Measurements from ENCODE around the gene C1QTNF7. TPM values are rescaled to one million over a fixed set of nuclear protein-coding genes. Genes with fewer than 3 reads are reported as not detected.

C1QTNF7 gene
- total RNA-seq, 1 donor from 2014 or later, result 2.3 TPM

- no peak for DNase-seq (ENCODE audit: low spot score)
- intact Hi-C loops (cut with DNase I), result loop anchor here (5.0 kb wide), 1 partner anchor 34 kb away; no protein-coding TSS in a partner anchor
Observed at GRCh38 chr4:15451181-15451865, 23.5 kb downstream of the C1QTNF7 start.

DNA sequence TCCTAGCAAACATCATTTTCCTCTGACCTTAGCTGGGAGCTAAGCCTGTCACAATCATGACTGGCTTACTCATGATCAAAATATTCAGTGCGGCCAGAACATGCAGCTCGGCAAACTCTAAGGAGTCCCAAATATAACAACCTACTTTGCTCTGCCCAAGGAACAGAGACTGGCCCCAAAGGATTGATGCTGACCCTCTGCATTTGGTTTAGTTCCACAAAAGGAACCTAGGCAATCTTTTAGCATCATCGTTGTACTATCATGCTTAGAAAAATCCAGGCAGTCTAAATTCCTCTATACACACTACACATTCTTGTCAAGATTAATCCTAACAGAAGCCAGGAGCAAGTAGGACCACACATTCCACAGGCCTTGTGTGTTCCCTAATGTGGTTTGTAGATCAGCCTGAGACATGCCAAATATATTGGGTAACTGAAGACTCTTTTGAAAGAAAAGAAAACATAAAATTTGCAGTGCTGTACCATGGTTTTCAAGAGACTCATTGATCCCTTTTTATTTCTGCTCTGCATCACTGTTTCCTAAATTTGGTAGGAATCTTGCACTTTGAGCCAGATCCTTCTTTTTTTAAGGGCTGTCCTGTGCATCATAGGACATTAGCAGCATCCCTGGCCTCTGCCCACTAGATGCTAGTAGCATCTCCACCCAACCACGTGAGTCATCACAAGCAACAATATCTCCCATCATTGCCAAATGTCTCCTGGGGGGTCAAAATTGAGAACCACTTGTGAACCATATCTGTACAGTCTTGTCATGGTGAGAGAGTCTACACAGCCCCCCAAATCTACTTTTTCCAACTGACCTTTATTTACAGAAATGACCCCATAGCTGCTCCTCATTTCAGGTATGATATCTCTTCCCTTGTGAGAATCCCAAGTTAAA lies 24.3 kb downstream of the C1QTNF7 start:
- intact Hi-C loops (cut with DNase I), result loop anchor here (5.0 kb wide), 1 partner anchor 35 kb away; no protein-coding TSS in a partner anchor
- no peak for DNase-seq (ENCODE audit: low spot score)

GRCh38 chr4:15455290-15455689 lies 27.5 kb downstream of the C1QTNF7 start:
- intact Hi-C loops (cut with DNase I), result no loop called here
- no peak for DNase-seq (ENCODE audit: low spot score)

DNA sequence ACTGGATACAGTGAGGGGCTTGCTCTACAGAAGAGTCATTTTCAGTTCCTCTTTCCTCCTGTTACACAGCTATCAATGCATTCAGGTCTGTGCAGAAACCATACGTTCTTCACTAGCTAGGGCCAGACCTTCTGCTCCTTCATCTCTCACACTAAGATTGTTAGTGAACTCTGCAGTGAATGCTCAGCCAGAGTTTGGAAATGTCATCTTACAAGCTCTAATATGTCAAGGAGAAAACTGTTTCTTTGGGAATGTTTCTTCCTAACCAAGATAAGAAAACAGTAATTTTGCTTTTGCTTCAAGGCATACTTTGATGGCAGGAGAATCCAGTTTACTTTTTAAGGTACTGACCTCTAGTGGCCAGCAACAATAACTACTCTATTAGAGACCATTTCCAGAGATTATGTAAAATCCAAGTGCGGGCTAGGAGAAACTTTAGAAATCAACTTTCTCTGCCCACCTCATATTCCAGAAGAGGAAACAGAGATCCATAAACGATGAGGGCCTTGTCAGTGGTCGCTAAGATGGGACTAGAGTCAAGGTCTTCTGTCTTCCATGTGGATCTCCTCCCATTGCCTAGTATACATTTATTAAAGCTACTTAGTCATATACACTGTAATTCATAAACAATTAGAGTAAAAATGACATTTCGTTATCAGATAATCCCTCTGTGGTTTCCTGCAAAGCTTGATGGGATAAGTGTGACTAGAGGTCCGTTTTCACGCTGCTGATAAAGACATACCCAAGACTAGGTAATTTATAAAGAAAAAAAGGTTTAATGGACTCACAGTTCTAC lies 29.8 kb downstream of the C1QTNF7 start:
- DNase-seq (ENCODE audit: low spot score), result no peak
- intact Hi-C loops (cut with DNase I), result loop anchor here (2.0 kb wide), 2 partner anchors 219 to 227 kb away; no protein-coding TSS in a partner anchor

- intact Hi-C loops (cut with DNase I), result no loop called here
- DNase-seq (ENCODE audit: low spot score), result no peak
Observed at GRCh38 chr4:15458616-15459015, 30.8 kb downstream of the C1QTNF7 start.

GRCh38 chr4:15459706-15460105 lies 31.9 kb downstream of the C1QTNF7 start:
- intact Hi-C loops (cut with DNase I), result no loop called here
- DNase-seq (ENCODE audit: low spot score), result no peak

DNA sequence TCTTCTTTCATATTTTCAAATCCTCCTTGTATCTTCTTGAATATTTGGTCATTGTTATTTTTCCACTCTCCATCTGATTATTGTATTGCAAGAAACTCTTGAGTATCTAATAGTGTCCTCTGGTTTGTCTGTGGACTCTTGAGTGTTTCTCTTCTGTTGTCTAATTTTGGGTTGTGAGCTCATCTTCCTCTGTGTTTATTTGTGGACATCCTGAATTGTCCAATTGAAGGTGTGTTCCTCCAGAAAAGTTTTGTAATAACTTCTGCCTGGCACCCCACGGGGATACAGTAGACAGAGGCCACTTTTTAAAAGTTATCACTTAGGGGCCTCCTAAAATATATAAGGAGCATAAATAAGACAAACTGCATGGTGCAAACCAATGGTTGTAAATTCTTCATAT lies 38.8 kb downstream of the C1QTNF7 start:
- intact Hi-C loops (cut with DNase I), result no loop called here
- DNase-seq (ENCODE audit: low spot score), result no peak

DNA sequence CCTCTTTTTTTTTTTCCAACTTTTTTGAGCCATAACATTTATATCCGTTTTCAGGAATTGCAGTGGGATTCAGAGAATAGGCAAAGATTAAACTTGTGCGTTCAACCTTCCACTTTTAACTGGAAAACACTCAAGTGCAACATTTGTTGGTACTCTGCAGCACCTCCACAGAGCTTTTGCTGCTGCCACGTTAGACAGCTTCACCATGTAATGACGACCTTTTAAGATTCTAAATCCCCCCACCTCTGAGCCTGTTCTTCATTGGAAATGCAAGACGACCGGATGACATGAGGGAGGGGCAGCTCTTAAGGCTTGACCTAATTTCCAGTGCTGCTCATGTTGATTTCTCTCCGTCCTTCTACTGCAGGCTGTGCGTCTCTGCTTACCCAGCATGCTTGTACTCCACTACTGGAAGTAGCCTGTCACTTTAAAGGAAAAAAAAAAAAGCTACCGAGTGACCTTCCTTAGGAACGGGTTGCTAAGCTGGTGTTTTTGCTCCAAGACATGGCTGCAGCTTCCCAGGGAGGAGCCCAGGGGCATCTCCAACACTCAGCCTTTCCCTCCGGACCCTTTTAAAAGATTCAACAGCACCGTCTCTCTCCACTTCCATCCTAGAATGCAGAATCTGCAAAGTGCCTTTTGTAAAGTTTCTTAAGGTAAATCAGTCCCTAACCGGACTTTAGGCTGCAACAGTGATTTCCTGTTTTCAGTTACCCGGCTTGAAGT lies 41.7 kb downstream of the C1QTNF7 start, which contains the start of gene CC2D2A:
Gene CC2D2A (plus strand): TSS at position 481 of the 726 bp plus-strand sequence. CDS start 6,051 bp downstream, outside the sequence.
- intact Hi-C loops (cut with DNase I), result loop anchor here (10.0 kb wide), 2 partner anchors 335 to 535 kb away; no protein-coding TSS in a partner anchor
- no peak for DNase-seq (ENCODE audit: low spot score)

- intact Hi-C loops (cut with DNase I), result loop anchor here (10.0 kb wide), 2 partner anchors 335 to 535 kb away; no protein-coding TSS in a partner anchor
- no peak for DNase-seq (ENCODE audit: low spot score)
Observed at GRCh38 chr4:15470128-15470475, 42.3 kb downstream of the C1QTNF7 start.

- intact Hi-C loops (cut with DNase I), result loop anchor here (5.0 to 10.0 kb wide), 3 partner anchors 176 to 528 kb away; no protein-coding TSS in a partner anchor
- no peak for DNase-seq (ENCODE audit: low spot score)
Observed at GRCh38 chr4:15476396-15476795, 48.6 kb downstream of the C1QTNF7 start.

DNA sequence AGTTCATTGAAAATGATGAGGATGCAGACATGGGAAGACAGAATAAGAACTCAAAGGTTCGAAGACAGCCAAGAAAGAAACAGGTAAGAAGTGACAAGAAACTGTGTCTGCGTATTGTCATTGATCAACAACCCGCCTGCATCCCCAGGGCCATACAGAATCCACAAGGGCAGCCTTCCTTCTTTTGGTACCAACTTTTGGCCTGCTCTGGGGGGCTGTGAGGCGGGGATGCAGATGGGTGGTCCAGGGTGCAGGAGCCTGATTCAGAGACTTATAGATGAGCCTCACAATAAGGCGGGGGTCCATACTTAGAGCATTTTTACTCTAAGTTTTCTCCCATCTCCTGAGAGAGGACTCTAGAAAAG lies 50.9 kb downstream of the C1QTNF7 start:
- no peak for DNase-seq (ENCODE audit: low spot score)
- intact Hi-C loops (cut with DNase I), result loop anchor here (5.0 to 10.0 kb wide), 3 partner anchors 174 to 526 kb away; no protein-coding TSS in a partner anchor

DNA sequence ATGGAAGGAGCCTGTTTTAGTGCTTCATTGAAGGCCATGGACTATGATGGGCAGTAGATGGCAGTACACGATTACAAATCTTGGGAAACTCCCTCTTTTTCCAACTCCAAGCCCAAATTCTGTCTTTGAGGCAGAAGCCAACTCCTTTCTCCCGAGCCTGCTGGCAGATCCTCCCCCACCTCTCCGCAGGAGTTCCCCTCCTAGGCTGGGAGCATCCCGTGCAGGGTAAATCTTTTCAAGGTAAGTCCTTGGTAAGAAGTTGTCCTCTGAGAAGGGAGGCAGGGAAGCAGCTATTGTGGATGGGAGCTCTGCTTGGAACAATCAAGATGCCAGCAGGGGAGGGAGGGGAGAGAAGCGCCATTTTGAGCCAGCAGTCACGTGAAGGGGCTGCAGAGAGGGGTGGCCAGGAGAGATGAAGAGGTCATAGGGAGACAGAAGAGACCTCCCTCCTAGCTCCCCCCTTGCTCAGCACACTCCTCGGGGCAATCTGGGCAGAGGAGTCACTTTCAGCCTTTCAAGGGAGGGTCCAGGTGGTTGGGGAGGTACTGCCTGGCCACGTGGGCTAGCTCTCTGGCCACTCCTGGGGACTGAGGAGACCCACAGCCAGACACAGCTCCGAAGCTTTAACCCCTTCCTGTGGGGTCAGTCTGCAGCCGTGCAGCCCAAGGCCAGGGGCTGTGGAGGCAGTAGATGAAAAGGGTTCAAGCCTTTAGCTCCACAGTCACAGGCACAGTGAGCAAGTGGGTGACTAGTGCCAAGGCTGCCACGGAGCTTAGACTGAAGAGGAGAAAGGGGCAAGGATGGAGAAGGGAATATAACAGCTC lies 51.5 kb downstream of the C1QTNF7 start:
- DNase-seq (ENCODE audit: low spot score), result no peak
- intact Hi-C loops (cut with DNase I), result loop anchor here (5.0 to 10.0 kb wide), 3 partner anchors 173 to 526 kb away; no protein-coding TSS in a partner anchor

DNA sequence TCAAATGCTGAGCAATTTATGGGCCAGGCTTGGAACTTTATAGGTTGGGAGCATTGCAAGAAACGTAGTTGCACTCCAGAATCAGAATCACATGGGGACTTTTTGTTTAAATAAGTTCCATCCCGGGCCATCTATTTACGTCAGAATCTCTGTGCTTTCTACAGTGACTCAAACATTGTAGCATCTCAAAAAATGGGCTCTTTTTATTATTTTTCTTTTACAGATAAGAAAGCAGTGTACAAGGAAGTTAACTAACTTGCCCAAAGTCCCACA lies 52.0 kb downstream of the C1QTNF7 start:
- intact Hi-C loops (cut with DNase I), result loop anchor here (5.0 to 10.0 kb wide), 4 partner anchors 172 to 525 kb away; no protein-coding TSS in a partner anchor
- DNase-seq (ENCODE audit: low spot score), result no peak

GRCh38 chr4:15481961-15482745 lies 54.3 kb downstream of the C1QTNF7 start:
- intact Hi-C loops (cut with DNase I), result loop anchor here (5.0 kb wide), 1 partner anchor 475 kb away; no protein-coding TSS in a partner anchor
- DNase-seq (ENCODE audit: low spot score), result no peak

- no peak for DNase-seq (ENCODE audit: low spot score)
- intact Hi-C loops (cut with DNase I), result loop anchor here (5.0 kb wide), 1 partner anchor 474 kb away; no protein-coding TSS in a partner anchor
Observed at GRCh38 chr4:15482842-15483241, 55.0 kb downstream of the C1QTNF7 start.

DNA sequence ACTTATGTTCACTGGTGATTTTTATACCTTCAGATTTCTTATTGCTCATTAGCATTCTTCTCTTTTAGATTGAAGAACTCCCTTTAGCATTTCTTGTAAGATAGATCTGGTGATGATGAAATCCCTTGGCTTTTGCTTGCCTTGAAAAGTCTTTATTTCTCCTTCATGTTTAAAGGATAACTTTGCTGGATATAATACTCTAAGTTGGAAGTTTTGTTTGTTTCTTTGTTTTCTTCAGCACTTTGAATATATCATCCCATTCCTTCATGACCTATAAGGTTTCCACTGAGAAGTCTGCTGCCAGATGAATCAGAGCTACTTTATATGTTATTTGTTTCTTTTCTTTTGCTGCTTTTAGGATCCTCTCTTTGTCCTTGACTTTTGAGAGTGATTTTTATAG lies 60.3 kb downstream of the C1QTNF7 start:
- intact Hi-C loops (cut with DNase I), result no loop called here
- no peak for DNase-seq (ENCODE audit: low spot score)

All from cardiac septum (tissue), 1 donor.